HL-60 (cell line): ENCODE results near the gene NXNL2.

Source experiments
- DNase-seq, 2 experiments: peaks; one replicate each; pipeline ENCODE4 v3.0.0-alpha.2; 2010 to 2020; ENCODE audit warnings: low read depth in 1 of 2, low spot score in 1 of 2
- H3K27ac ChIP-seq: fragments of 250-450 bp; sonication (Bioruptor Pico); replicated peaks from 2 replicates; pipeline ENCODE4 v1.5.1; 2020; ENCODE audit warnings: mild to moderate bottlenecking, moderate library complexity
- H3K27me3 ChIP-seq: fragments of 250-450 bp; sonication (Bioruptor Pico); 2 replicates; pipeline ENCODE4 v1.5.1; 2021; ENCODE audit warnings: mild to moderate bottlenecking, moderate library complexity; ENCODE audit not compliant: insufficient read depth, poor library complexity, severe bottlenecking
- H3K4me3 ChIP-seq: replicated peaks from 2 replicates; pipeline ENCODE4 v1.5.1; 2011; ENCODE audit warnings: mild to moderate bottlenecking, control low read depth, low read length; ENCODE audit not compliant: insufficient read depth
- GABPA ChIP-seq: IDR thresholded peaks from 2 replicates; pipeline ENCODE4 v1.6.1; 2012; ENCODE audit warnings: low read depth
- POLR2AphosphoS5 ChIP-seq: IDR thresholded peaks from 2 replicates; pipeline ENCODE4 v1.6.1; 2012; ENCODE audit warnings: low read depth
- SPI1 ChIP-seq: IDR thresholded peaks from 2 replicates; pipeline ENCODE4 v1.6.1; 2012; ENCODE audit warnings: low read depth, mild to moderate bottlenecking, borderline replicate concordance
- TF ChIP-seq, protein P1 (sequence below): IDR thresholded peaks from one replicate; pipeline ENCODE4 v1.5.1; 2011; ENCODE audit warnings: low read length, control low read depth, inconsistent platforms; ENCODE audit not compliant: insufficient read depth
- TF ChIP-seq, protein P2 (sequence below): IDR thresholded peaks from 2 replicates; pipeline ENCODE4 v1.6.1; 2012; ENCODE audit warnings: low read depth; ENCODE audit not compliant: insufficient replicate concordance

The NXNL2 gene

DNA sequence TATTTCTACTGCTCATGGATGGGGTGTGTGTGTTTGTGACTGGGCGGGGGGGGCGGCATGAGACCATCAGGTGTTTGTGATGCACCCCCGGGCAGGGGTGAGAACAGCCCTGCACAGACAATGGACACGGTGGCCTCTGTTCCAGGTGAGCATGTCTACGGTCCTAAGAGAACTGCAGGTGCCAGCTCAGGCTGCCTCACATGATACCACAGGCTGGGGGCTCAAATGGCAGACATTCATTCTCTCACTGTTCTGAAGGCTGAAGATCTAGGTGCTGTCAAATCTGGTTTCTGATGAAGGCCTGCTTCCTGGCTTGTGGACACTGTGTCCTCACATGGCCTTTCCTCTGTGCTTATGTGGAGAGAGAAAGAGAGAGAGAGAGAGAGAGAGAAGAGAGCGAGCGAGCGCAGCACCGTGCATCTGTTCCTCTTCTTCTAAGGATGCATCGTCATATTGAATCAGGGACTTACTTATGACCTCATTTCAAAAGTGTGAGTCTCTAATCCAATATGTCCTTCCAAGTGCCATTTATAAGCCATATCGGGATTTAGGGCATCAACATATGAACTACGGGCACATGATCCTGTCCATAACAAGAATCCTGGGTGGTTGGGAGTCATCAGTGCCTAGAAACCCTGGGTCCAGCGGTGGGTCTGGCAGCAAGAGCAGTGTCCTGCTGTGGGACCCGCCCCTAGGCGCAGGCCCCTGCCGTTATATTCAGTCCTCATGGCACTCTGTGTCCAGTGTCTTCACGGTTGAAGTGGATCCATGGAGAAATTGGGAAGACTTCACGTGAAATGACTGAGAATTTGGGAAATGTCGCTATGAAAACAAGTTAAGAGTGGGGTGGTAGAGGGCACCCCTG lies 42.5 kb downstream of the NXNL2 start:
- DNase-seq, result no peak
- Histone ChIP-seq H3K27me3 (no peaks in the 10 kb centered on the region), H3K4me3 (no peak overlapping the region), H3K27ac (no peak overlapping the region)
- TF ChIP-seq, protein P1, sequence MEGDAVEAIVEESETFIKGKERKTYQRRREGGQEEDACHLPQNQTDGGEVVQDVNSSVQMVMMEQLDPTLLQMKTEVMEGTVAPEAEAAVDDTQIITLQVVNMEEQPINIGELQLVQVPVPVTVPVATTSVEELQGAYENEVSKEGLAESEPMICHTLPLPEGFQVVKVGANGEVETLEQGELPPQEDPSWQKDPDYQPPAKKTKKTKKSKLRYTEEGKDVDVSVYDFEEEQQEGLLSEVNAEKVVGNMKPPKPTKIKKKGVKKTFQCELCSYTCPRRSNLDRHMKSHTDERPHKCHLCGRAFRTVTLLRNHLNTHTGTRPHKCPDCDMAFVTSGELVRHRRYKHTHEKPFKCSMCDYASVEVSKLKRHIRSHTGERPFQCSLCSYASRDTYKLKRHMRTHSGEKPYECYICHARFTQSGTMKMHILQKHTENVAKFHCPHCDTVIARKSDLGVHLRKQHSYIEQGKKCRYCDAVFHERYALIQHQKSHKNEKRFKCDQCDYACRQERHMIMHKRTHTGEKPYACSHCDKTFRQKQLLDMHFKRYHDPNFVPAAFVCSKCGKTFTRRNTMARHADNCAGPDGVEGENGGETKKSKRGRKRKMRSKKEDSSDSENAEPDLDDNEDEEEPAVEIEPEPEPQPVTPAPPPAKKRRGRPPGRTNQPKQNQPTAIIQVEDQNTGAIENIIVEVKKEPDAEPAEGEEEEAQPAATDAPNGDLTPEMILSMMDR, result no peak
- TF ChIP-seq POLR2AphosphoS5, result no peak
- no peak for TF ChIP-seq GABPA
- no peak for TF ChIP-seq SPI1
- TF ChIP-seq, protein P2, sequence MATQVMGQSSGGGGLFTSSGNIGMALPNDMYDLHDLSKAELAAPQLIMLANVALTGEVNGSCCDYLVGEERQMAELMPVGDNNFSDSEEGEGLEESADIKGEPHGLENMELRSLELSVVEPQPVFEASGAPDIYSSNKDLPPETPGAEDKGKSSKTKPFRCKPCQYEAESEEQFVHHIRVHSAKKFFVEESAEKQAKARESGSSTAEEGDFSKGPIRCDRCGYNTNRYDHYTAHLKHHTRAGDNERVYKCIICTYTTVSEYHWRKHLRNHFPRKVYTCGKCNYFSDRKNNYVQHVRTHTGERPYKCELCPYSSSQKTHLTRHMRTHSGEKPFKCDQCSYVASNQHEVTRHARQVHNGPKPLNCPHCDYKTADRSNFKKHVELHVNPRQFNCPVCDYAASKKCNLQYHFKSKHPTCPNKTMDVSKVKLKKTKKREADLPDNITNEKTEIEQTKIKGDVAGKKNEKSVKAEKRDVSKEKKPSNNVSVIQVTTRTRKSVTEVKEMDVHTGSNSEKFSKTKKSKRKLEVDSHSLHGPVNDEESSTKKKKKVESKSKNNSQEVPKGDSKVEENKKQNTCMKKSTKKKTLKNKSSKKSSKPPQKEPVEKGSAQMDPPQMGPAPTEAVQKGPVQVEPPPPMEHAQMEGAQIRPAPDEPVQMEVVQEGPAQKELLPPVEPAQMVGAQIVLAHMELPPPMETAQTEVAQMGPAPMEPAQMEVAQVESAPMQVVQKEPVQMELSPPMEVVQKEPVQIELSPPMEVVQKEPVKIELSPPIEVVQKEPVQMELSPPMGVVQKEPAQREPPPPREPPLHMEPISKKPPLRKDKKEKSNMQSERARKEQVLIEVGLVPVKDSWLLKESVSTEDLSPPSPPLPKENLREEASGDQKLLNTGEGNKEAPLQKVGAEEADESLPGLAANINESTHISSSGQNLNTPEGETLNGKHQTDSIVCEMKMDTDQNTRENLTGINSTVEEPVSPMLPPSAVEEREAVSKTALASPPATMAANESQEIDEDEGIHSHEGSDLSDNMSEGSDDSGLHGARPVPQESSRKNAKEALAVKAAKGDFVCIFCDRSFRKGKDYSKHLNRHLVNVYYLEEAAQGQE, result no peak

GRCh38 chr9:88578121-88579049 lies 43.4 kb downstream of the NXNL2 start:
- Histone ChIP-seq H3K4me3 (no peak overlapping the region), H3K27me3 (no peaks in the 10 kb centered on the region), H3K27ac (no peak overlapping the region)
- TF ChIP-seq, protein P1, result peak; percentile 89
- TF ChIP-seq SPI1, result no peak
- DNase-seq, result peak; percentile 58 to 70

GRCh38 chr9:88579050-88579715 lies 44.2 kb downstream of the NXNL2 start:
- TF ChIP-seq, protein P2, result no peak
- TF ChIP-seq GABPA (no peak), POLR2AphosphoS5 (no peak), SPI1 (no peak)
- TF ChIP-seq, protein P1, result no peak
- no peak for DNase-seq
- Histone ChIP-seq H3K27me3 (no peaks in the 10 kb centered on the region), H3K27ac (no peak overlapping the region), H3K4me3 (no peak overlapping the region)
